OCI-LY1 (cell line): ENCODE results near the gene TNP1.

Source experiments
- EZH2 ChIP-seq: fragments of 200-600 bp; sonication (generic), shearing (Covaris generic); IDR thresholded peaks from 2 replicates; pipeline ENCODE4 v1.8.0; 2017; ENCODE audit warnings: borderline replicate concordance, mixed run types, mild to moderate bottlenecking, antibody characterized with exemption, low read length, moderate library complexity, mixed read lengths
- TF ChIP-seq, protein P1 (sequence below): fragments of 200-600 bp; sonication (generic), shearing (Covaris generic); IDR thresholded peaks from 2 replicates; pipeline ENCODE4 v1.5.1; 2017; ENCODE audit warnings: mild to moderate bottlenecking, antibody characterized with exemption, low read length, moderate library complexity, mixed read lengths

GRCh38 chr2:216865658-216866057 lies 5.8 kb upstream of the TNP1 start:
- TF ChIP-seq, protein P1, sequence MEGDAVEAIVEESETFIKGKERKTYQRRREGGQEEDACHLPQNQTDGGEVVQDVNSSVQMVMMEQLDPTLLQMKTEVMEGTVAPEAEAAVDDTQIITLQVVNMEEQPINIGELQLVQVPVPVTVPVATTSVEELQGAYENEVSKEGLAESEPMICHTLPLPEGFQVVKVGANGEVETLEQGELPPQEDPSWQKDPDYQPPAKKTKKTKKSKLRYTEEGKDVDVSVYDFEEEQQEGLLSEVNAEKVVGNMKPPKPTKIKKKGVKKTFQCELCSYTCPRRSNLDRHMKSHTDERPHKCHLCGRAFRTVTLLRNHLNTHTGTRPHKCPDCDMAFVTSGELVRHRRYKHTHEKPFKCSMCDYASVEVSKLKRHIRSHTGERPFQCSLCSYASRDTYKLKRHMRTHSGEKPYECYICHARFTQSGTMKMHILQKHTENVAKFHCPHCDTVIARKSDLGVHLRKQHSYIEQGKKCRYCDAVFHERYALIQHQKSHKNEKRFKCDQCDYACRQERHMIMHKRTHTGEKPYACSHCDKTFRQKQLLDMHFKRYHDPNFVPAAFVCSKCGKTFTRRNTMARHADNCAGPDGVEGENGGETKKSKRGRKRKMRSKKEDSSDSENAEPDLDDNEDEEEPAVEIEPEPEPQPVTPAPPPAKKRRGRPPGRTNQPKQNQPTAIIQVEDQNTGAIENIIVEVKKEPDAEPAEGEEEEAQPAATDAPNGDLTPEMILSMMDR: no peak
- TF ChIP-seq EZH2: no peak
